IMR-90 (cell line): ENCODE data around the gene CABP4. TPM values are rescaled to one million over a fixed set of nuclear protein-coding genes. Genes with fewer than 3 reads are reported as not detected.

ENCODE experiments used
- ATAC-seq: fragments of 200-7000 bp; cut with Tn5 transposase; 2 replicates; pipeline ENCODE4 v1.9.1; 2020; ENCODE audit warnings: low read depth, mild to moderate bottlenecking, moderate library complexity
- BruUV-seq: library from RNA; stranded (reverse); fragments of 400-500 nt; replicated peaks from 2 replicates; lab custom pipeline; 2021; lab: Mats Ljungman, UMichigan
- CTCF ChIA-PET: fragments of 300-600 bp; formaldehyde crosslinking; extraction: SDS; loops from one replicate; lab custom pipeline; 2021; ENCODE audit warnings: antibody characterized with exemption; lab: Yijun Ruan, JAX
- POLR2A ChIA-PET: fragments of 300-600 bp; sonication (Branson Sonifier 250); formaldehyde crosslinking; loops from one replicate; lab custom pipeline; 2022; ENCODE audit warnings: antibody characterized with exemption; ENCODE audit not compliant: unreplicated experiment; lab: Charles Lee
- DNase-seq: peaks from one replicate; pipeline ENCODE4 v3.0.0; 2013
- H2AFZ ChIP-seq: replicated peaks from 2 replicates; pipeline ENCODE3; 2013; ENCODE audit warnings: low read length, mild to moderate bottlenecking; ENCODE audit not compliant: poor library complexity
- H2AK5ac ChIP-seq: 2 replicates; pipeline ENCODE4 v1.6.1; 2013; ENCODE audit warnings: low read depth, low read length, inconsistent platforms
- H2AK9ac ChIP-seq: replicated peaks from 2 replicates; pipeline ENCODE3; 2013; ENCODE audit warnings: mild to moderate bottlenecking, low read depth, low read length, moderate library complexity; ENCODE audit not compliant: poor library complexity
- H2BK120ac ChIP-seq: 2 replicates; pipeline ENCODE4 v1.6.1; 2013; ENCODE audit warnings: low read depth, low read length, inconsistent platforms
- H2BK15ac ChIP-seq: 3 replicates; pipeline ENCODE4 v1.6.1; 2013; ENCODE audit warnings: low read depth, low read length, inconsistent platforms
- H2BK20ac ChIP-seq: 2 replicates; pipeline ENCODE4 v1.6.1; 2013; ENCODE audit warnings: low read depth, mild to moderate bottlenecking, inconsistent platforms, low read length, moderate library complexity
- H2BK5ac ChIP-seq: 2 replicates; pipeline ENCODE4 v1.6.1; 2013; ENCODE audit warnings: mild to moderate bottlenecking, low read depth, low read length, inconsistent platforms; ENCODE audit not compliant: poor library complexity, severe bottlenecking
- H3K14ac ChIP-seq: replicated peaks from 2 replicates; pipeline ENCODE4 v1.6.1; 2013; ENCODE audit warnings: low read depth, low read length, inconsistent platforms
- H3K18ac ChIP-seq: 2 replicates; pipeline ENCODE4 v1.6.1; 2013; ENCODE audit warnings: low read depth, low read length, control low read depth
- H3K23ac ChIP-seq: 2 replicates; pipeline ENCODE4 v1.6.1; 2013; ENCODE audit warnings: low read depth, low read length, inconsistent platforms
- H3K27ac ChIP-seq: 2 replicates; pipeline ENCODE4 v1.5.1; 2013; ENCODE audit warnings: mild to moderate bottlenecking, control low read depth, low read length; ENCODE audit not compliant: insufficient read depth
- H3K27me3 ChIP-seq: 2 replicates; pipeline ENCODE4 v1.6.1; 2013; ENCODE audit warnings: low read length; ENCODE audit not compliant: control insufficient read depth, insufficient read depth
- H3K36me3 ChIP-seq: 2 replicates; pipeline ENCODE4 v1.6.1; 2013; ENCODE audit warnings: low read length, mixed read lengths; ENCODE audit not compliant: control insufficient read depth, insufficient read depth
- H3K4ac ChIP-seq: 2 replicates; pipeline ENCODE4 v1.6.1; 2013; ENCODE audit warnings: low read depth, low read length, inconsistent platforms
- H3K4me1 ChIP-seq: 2 replicates; pipeline ENCODE4 v1.6.1; 2013; ENCODE audit warnings: low read length, mixed read lengths; ENCODE audit not compliant: control insufficient read depth, insufficient read depth
- H3K4me2 ChIP-seq: 2 replicates; pipeline ENCODE4 v1.6.1; 2013; ENCODE audit warnings: low read depth, mild to moderate bottlenecking, control low read depth, low read length, moderate library complexity
- H3K4me3 ChIP-seq: 2 replicates; pipeline ENCODE4 v1.5.1; 2013; ENCODE audit warnings: low read depth, mild to moderate bottlenecking, control low read depth, low read length, moderate library complexity; ENCODE audit not compliant: insufficient read depth
- H3K56ac ChIP-seq: 2 replicates; pipeline ENCODE4 v1.6.1; 2013; ENCODE audit warnings: low read length, inconsistent platforms; ENCODE audit not compliant: insufficient read depth; ENCODE audit errors: extremely low read depth
- H3K79me1 ChIP-seq, 2 experiments: 2 replicates each; pipeline ENCODE4 v1.6.1; 2013; ENCODE audit warnings: low read length in 2 of 2, inconsistent platforms in 1 of 2, low read depth in 1 of 2
- H3K9ac ChIP-seq: 2 replicates; pipeline ENCODE4 v1.6.1; 2013; ENCODE audit warnings: low read depth, low read length, control low read depth
- H3K9me1 ChIP-seq: 2 replicates; pipeline ENCODE4 v1.6.1; 2013; ENCODE audit warnings: low read length, inconsistent platforms; ENCODE audit not compliant: insufficient read depth
- H3K9me3 ChIP-seq: 2 replicates; pipeline ENCODE4 v1.6.1; 2013; ENCODE audit warnings: low read length; ENCODE audit not compliant: control insufficient read depth, insufficient read depth
- H4K20me1 ChIP-seq: 2 replicates; pipeline ENCODE4 v1.6.1; 2013; ENCODE audit warnings: low read length, inconsistent platforms; ENCODE audit not compliant: insufficient read depth
- H4K5ac ChIP-seq: 2 replicates; pipeline ENCODE4 v1.6.1; 2013; ENCODE audit warnings: mild to moderate bottlenecking, low read depth, low read length, control low read depth
- H4K8ac ChIP-seq, 2 experiments: 2 replicates each; pipeline ENCODE4 v1.6.1; 2013; ENCODE audit warnings: low read depth in 2 of 2, low read length in 2 of 2, control low read depth in 1 of 2, inconsistent platforms in 1 of 2
- H4K91ac ChIP-seq: 2 replicates; pipeline ENCODE4 v1.6.1; 2013; ENCODE audit warnings: low read depth, low read length, inconsistent platforms; ENCODE audit not compliant: insufficient read depth
- NFE2L2 ChIP-seq: fragments of 150-350 bp; IDR thresholded peaks from 2 replicates; pipeline ENCODE4 v1.6.1; 2016; ENCODE audit warnings: low read depth, mild to moderate bottlenecking, low read length
- WGBS, 2 experiments: methylation state at CpG; one replicate each; pipeline versions ENCODE4 v1.1.5 to v1.1.7; 2013; ENCODE audit warnings: missing lambda C conversion rate in 2 of 2; ENCODE audit not compliant: insufficient read length in 1 of 2; ENCODE audit errors: extremely low coverage in 2 of 2; 5-methylcytosine and 5-hydroxymethylcytosine counted together
- dilution Hi-C: fragments of 300-500 bp; cut with HindIII; formaldehyde crosslinking; loops from one replicate; pipeline ENCODE4 v1.14.3; 2018; ENCODE audit warnings: low sequenced_read_pairs; ENCODE audit not compliant: unreplicated experiment
- in situ Hi-C: fragments of 300-500 bp; cut with MboI; formaldehyde crosslinking; loops from 3 replicates; pipeline ENCODE4 v1.14.3; 2019; ENCODE audit warnings: low sequenced_read_pairs, inconsistent platforms, mixed read lengths
- intact Hi-C: fragments of 100-400 bp; cut with micrococcal nuclease; formaldehyde crosslinking; loops from 2 replicates; pipeline ENCODE4 v1.10.0; 2022
- polyA plus RNA-seq, 3 experiments: library from polyadenylated mRNA; depleted of rRNA; stranded (reverse); fragments of >200 nt; gene quantifications; 2 replicates each; pipeline ENCODE4 v1.2.3, GENCODE V29; 2012; ENCODE audit warnings: low replicate concordance in 1 of 3
- total RNA-seq: library from RNA; depleted of rRNA; stranded (reverse); fragments of >200 nt; gene quantifications from 2 replicates; pipeline ENCODE4 v1.2.3, GENCODE V29; 2012

Gene CABP4
- total and polyA plus RNA-seq, 2 of the 4 experiments (the other 2 are of a cell fraction), result not detected

- intact Hi-C loops, result no loop called here
- Histone ChIP-seq H3K4ac (no peak overlapping the region), H3K18ac (no peak overlapping the region), H3K56ac (no peak overlapping the region), H3K27ac (no peak overlapping the region), H3K9me3 (no peaks in the 10 kb centered on the region), H4K91ac (no peak overlapping the region), H3K9me1 (peaks cover 8% of the 10 kb centered on the region; the same call in 1 of the 2 replicates), H3K79me1 (peaks cover 8 to 26% of the 10 kb centered on the region in 2 experiments), H3K14ac (no peak overlapping the region), H2BK15ac (no peak overlapping the region), H3K23ac (no peak overlapping the region), H4K8ac (no peak overlapping the region; a peak in 1 of 4 replicates), H3K4me3 (no peak overlapping the region), H2BK120ac (no peak overlapping the region), H3K36me3 (peaks cover 40% of the 10 kb centered on the region; the same call in 1 of the 2 replicates), H3K4me1 (peaks cover 3% of the 10 kb centered on the region; the same call in 1 of the 2 replicates), H3K9ac (no peak overlapping the region), H2AFZ (no peak overlapping the region), H3K4me2 (no peak overlapping the region), H2AK9ac (peak overlapping the region; percentile 78), H4K5ac (no peak overlapping the region), H2BK20ac (no peak overlapping the region), H4K20me1 (peaks cover 8% of the 10 kb centered on the region), H3K27me3 (no peaks in the 10 kb centered on the region), H2AK5ac (peak overlapping the region; percentile 15; the same call in 1 of the 2 replicates), H2BK5ac (no peak overlapping the region)
- ATAC-seq (no peak), DNase-seq (no peak)
- POLR2A ChIA-PET, result interaction anchor here (0.5 kb wide), 1 partner anchor 11 kb away, joined by 3 read pairs; no protein-coding TSS in a partner anchor
- BruUV-seq, result TSS peak; percentile 73
- 88% methylated on average over 22 of the region's 28 CpGs; no CpG with 5 or more reads in 1 of the 2 experiments for WGBS, 2 experiments
- dilution Hi-C loops, result no loop called here
- in situ Hi-C loops, result no loop called here
- CTCF ChIA-PET, result no interaction called here
- no peak for TF ChIP-seq NFE2L2
Observed at GRCh38 chr11:67441731-67442351, 13.3 kb upstream of the CABP4 start.
